ENCODE measurements around the gene ZDHHC14.

The ZDHHC14 gene

DNA sequence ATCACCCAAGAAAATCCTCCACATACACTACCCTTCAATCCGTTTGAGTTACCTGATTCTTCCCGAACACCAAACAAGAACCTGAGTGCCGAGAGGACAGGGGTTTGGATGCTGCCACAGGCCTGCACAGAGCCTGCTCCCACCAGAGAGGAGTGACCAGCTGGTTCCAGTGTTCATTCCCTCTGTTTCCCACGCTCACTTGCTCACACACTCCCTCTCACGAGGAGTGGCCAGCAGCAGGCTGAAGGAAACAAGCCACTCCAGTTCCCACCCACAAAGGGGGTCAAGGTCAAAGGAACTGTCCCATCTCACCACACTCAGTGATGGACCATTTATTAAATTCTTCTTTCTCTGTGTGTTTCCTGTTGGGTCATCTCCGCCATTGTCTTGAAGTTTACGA is 344.8 kb downstream of the ZDHHC14 start:
- H2AFZ ChIP-seq (ENCODE audit: low read depth, low read length, severe bottlenecking): no peak overlapping the region
- no peaks in the 10 kb centered on the region for H3F3A ChIP-seq (ENCODE audit: insufficient read depth)
- H3K27me3 ChIP-seq (ENCODE audit: low read length): no peaks in the 10 kb centered on the region
- H4K20me1 ChIP-seq (ENCODE audit: low read depth, low read length): no peaks in the 10 kb centered on the region
- H3K36me3 ChIP-seq (ENCODE audit: low read length): no peaks in the 10 kb centered on the region
- H3K27ac ChIP-seq (ENCODE audit: low read depth, low read length): no peak overlapping the region
- no peaks in the 10 kb centered on the region for H3K9me3 ChIP-seq (ENCODE audit: insufficient read depth, low read length)
- H3K4me3 ChIP-seq (ENCODE audit: insufficient read depth, low read length, poor library complexity, severe bottlenecking): no peak overlapping the region
- H3K4me2 ChIP-seq (ENCODE audit: low read depth, low read length, poor library complexity, severe bottlenecking): no peak overlapping the region
- no peaks in the 10 kb centered on the region for H3K9me2 ChIP-seq (replicated peaks; ENCODE audit: insufficient read depth, low read length)
- H3K79me2 ChIP-seq (ENCODE audit: insufficient read depth, low read length): no peaks in the 10 kb centered on the region
- TF ChIP-seq EZH2phosphoT487 (conservative IDR thresholded peaks at IDR 0.05; ENCODE audit: low read length): no peak
- TF ChIP-seq, protein P1, sequence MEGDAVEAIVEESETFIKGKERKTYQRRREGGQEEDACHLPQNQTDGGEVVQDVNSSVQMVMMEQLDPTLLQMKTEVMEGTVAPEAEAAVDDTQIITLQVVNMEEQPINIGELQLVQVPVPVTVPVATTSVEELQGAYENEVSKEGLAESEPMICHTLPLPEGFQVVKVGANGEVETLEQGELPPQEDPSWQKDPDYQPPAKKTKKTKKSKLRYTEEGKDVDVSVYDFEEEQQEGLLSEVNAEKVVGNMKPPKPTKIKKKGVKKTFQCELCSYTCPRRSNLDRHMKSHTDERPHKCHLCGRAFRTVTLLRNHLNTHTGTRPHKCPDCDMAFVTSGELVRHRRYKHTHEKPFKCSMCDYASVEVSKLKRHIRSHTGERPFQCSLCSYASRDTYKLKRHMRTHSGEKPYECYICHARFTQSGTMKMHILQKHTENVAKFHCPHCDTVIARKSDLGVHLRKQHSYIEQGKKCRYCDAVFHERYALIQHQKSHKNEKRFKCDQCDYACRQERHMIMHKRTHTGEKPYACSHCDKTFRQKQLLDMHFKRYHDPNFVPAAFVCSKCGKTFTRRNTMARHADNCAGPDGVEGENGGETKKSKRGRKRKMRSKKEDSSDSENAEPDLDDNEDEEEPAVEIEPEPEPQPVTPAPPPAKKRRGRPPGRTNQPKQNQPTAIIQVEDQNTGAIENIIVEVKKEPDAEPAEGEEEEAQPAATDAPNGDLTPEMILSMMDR (IDR thresholded peaks at IDR 0.05; ENCODE audit: insufficient read depth, low read length, poor library complexity, severe bottlenecking): no peak
- H3K9ac ChIP-seq (ENCODE audit: low read length): no peak overlapping the region

DNA sequence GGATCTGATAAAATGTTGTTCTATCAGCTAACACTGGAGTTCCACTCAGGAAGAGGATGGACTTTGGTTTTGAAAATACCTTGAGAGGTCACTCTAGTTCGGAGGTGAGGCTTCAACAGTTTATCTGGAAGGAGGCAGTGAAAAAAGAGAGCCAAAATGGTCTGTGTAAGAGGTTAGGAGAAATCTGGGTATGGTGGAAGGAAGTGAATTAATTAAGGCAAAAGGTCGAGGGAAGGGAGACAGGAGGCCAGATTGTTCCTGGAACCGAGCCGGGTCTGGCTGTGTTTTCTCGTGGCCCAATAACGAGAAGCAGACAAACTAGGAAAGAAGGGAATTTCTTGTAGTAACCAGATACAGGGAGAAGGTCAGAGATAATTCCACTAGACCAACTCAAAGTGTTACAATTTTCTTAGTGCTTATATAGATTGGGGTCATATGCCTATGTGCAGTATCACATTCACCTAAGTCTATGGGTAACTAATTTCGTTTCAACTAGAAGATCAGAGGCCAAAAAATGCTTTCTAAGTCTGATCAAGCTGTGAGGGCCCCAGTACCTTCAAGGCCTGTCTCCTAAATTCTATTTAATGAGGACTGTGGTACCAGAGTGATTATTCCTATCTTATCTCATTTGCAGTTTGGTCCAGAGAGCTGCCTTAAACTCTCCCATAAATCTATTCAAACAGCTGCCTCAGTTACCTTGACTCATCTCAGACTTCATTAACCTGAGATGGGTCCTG is 346.1 kb downstream of the ZDHHC14 start:
- Histone ChIP-seq H3K4me2 (ENCODE audit: low read depth, low read length, poor library complexity, severe bottlenecking) (no peak overlapping the region), H3K36me3 (ENCODE audit: low read length) (no peaks in the 10 kb centered on the region), H3K9ac (ENCODE audit: low read length) (no peak overlapping the region), H3F3A (ENCODE audit: insufficient read depth) (no peaks in the 10 kb centered on the region), H3K4me3 (ENCODE audit: insufficient read depth, low read length, poor library complexity, severe bottlenecking) (no peak overlapping the region), H3K27ac (ENCODE audit: low read depth, low read length) (no peak overlapping the region), H3K9me3 (ENCODE audit: insufficient read depth, low read length) (no peaks in the 10 kb centered on the region), H2AFZ (ENCODE audit: low read depth, low read length, severe bottlenecking) (no peak overlapping the region), H4K20me1 (ENCODE audit: low read depth, low read length) (no peaks in the 10 kb centered on the region), H3K9me2 (replicated peaks; ENCODE audit: insufficient read depth, low read length) (no peaks in the 10 kb centered on the region), H3K27me3 (ENCODE audit: low read length) (no peaks in the 10 kb centered on the region; the same call in 1 of the 2 replicates), H3K79me2 (ENCODE audit: insufficient read depth, low read length) (no peaks in the 10 kb centered on the region)
- TF ChIP-seq, protein P1 (IDR thresholded peaks at IDR 0.05; ENCODE audit: insufficient read depth, low read length, poor library complexity, severe bottlenecking): no peak
- no peak for TF ChIP-seq EZH2phosphoT487 (conservative IDR thresholded peaks at IDR 0.05; ENCODE audit: low read length)
